GM12878 (cell line): Measurements from ENCODE around the gene SRA1. TPM values are rescaled to one million over a fixed set of nuclear protein-coding genes. Genes with fewer than 3 reads are reported as not detected.
"Not testable (repeated sequence)": the region's sequence is repeated elsewhere in the genome, so short reads cannot be mapped to it uniquely, and the experiment has no call there.

Source experiments
- ATAC-seq: fragments of 200-7000 bp; cut with Tn5 transposase; 3 replicates; pipeline ENCODE4 v1.9.1; 2020; ENCODE audit warnings: mild to moderate bottlenecking, moderate library complexity
- BruUV-seq: library from RNA; stranded (reverse); fragments of 400-500 nt; replicated peaks from 2 replicates; lab custom pipeline; 2021; lab: Mats Ljungman, UMichigan
- CTCF ChIA-PET: fragments of 300-600 bp; sonication (Branson Sonifier 250); formaldehyde crosslinking; extraction: SDS; loops from one replicate; lab custom pipeline; 2021; ENCODE audit warnings: inconsistent platforms; lab: Yijun Ruan, JAX
- POLR2A ChIA-PET: fragments of 350-600 bp; formaldehyde crosslinking; extraction: SDS; loops from one replicate; lab custom pipeline; 2021; ENCODE audit warnings: inconsistent platforms; lab: Charles Lee
- RAD21 ChIA-PET: fragments of 300-600 bp; sonication (Branson Sonifier 250); formaldehyde crosslinking; loops from one replicate; lab custom pipeline; 2023; ENCODE audit warnings: antibody characterized with exemption; ENCODE audit not compliant: unreplicated experiment; lab: Charles Lee
- SMC1A ChIA-PET: fragments of 300-600 bp; sonication (Branson Sonifier 250); formaldehyde crosslinking; loops from one replicate; lab custom pipeline; 2023; ENCODE audit not compliant: unreplicated experiment, uncharacterized antibody; lab: Charles Lee
- DNase-seq: peaks from one replicate; pipeline ENCODE4 v3.0.0-alpha.2; 2011; ENCODE audit warnings: low read depth, low spot score
- FAIRE-seq: peaks from 3 replicates; lab custom pipeline; 2011; peaks lifted over from hg19 to GRCh38; lab: Jason Lieb, UNC
- H2AFZ ChIP-seq: 2 replicates; pipeline ENCODE4 v1.6.0; 2011; ENCODE audit warnings: low read depth, low read length, control low read depth; ENCODE audit not compliant: control insufficient read depth
- H3K27ac ChIP-seq: 2 replicates; pipeline ENCODE4 v1.5.1; 2011; ENCODE audit warnings: control low read depth; ENCODE audit not compliant: control insufficient read depth, insufficient read depth
- H3K27me3 ChIP-seq, 2 experiments: replicated peaks in 1 of 2; 2 replicates each; pipeline versions ENCODE4 v1.6.0 to v1.6.1; 2011; ENCODE audit warnings: low read length in 1 of 2; ENCODE audit not compliant: control insufficient read depth in 2 of 2, insufficient read depth in 2 of 2
- H3K36me3 ChIP-seq, 2 experiments: 2 replicates each; pipeline ENCODE4 v1.5.1; 2011; ENCODE audit warnings: low read length in 1 of 2; ENCODE audit not compliant: control insufficient read depth in 2 of 2, insufficient read depth in 2 of 2
- H3K4me1 ChIP-seq: 2 replicates; pipeline ENCODE4 v1.6.1; 2011; ENCODE audit warnings: mild to moderate bottlenecking, low read length, moderate library complexity, mixed read lengths; ENCODE audit not compliant: control insufficient read depth, insufficient read depth
- H3K4me2 ChIP-seq: 2 replicates; pipeline ENCODE4 v1.6.0; 2011; ENCODE audit warnings: control low read depth; ENCODE audit not compliant: control insufficient read depth, insufficient read depth
- H3K4me3 ChIP-seq: fragments of 200-600 bp; sonication (generic); 2 replicates; pipeline ENCODE4 v1.5.1; 2016
- H3K79me2 ChIP-seq: 2 replicates; pipeline ENCODE4 v1.6.0; 2011; ENCODE audit warnings: low read length; ENCODE audit not compliant: control insufficient read depth, insufficient read depth
- H3K9ac ChIP-seq: 2 replicates; pipeline ENCODE4 v1.8.0; 2011; ENCODE audit warnings: low read length, control low read depth, mixed read lengths; ENCODE audit not compliant: control insufficient read depth, insufficient read depth
- H3K9me3 ChIP-seq: replicated peaks from 3 replicates; pipeline ENCODE4 v1.5.1; 2011; ENCODE audit warnings: mild to moderate bottlenecking, low read length; ENCODE audit not compliant: control insufficient read depth, insufficient read depth
- H4K20me1 ChIP-seq: 2 replicates; pipeline ENCODE4 v1.6.0; 2011; ENCODE audit not compliant: control insufficient read depth, insufficient read depth
- ELK1 ChIP-seq: IDR thresholded peaks from 2 replicates; pipeline ENCODE4 v1.6.1; 2012; ENCODE audit warnings: low read depth, low read length, improper control_type of control experiment
- MLLT1 ChIP-seq: fragments of 450-650 bp; IDR thresholded peaks from 2 replicates; pipeline ENCODE4 v1.6.1; 2016; ENCODE audit warnings: mild to moderate bottlenecking
- SMC3 ChIP-seq: IDR thresholded peaks from 2 replicates; pipeline ENCODE4 v1.6.1; 2011; ENCODE audit warnings: low read length, improper control_type of control experiment, borderline replicate concordance
- STAT1 ChIP-seq: fragments of 450-650 bp; conservative IDR thresholded peaks from 2 replicates; pipeline ENCODE4 v1.6.1; 2014; ENCODE audit warnings: antibody characterized with exemption, mild to moderate bottlenecking
- TARDBP ChIP-seq: IDR thresholded peaks from 2 replicates; pipeline ENCODE4 v1.6.1; 2016; ENCODE audit warnings: borderline replicate concordance
- WGBS: methylation state at CpG from one replicate; pipeline ENCODE4 v1.1.6; 2016; ENCODE audit warnings: low lambda C conversion rate; ENCODE audit not compliant: insufficient replicate concordance, insufficient coverage; ENCODE audit errors: missing lambda C conversion rate; 5-methylcytosine and 5-hydroxymethylcytosine counted together
- in situ Hi-C: fragments of 300-500 bp; cut with MboI; formaldehyde crosslinking; loops from 9 replicates; pipeline ENCODE4 v1.14.3; 2018; ENCODE audit warnings: mixed read lengths
- intact Hi-C: fragments of 100-400 bp; cut with micrococcal nuclease; formaldehyde crosslinking; loops from one replicate; pipeline ENCODE4 v1.14.2; 2022; ENCODE audit not compliant: unreplicated experiment
- polyA plus RNA-seq, 11 experiments: library from polyadenylated mRNA; depleted of rRNA in 4 of 11; unstranded in 6 of 11; stranded (reverse) in 5 of 11; fragments of >200 nt; fragmentation: Nextera tagmentation in 4 of 11; fragmentation: Illumina TruSeq in 1 of 11; extraction: Ambion mirVana in 4 of 11; extraction: Trizol in 1 of 11; gene quantifications; 1 replicate in 1 of 11; 2 replicates in 10 of 11; pipeline versions ENCODE4 v1.2.1 to v1.2.3, GENCODE V29; 2011 to 2016; ENCODE audit warnings: inconsistent platforms in 2 of 11, missing spikeins in 2 of 11, low read depth in 1 of 11
- total RNA-seq, 4 experiments: library from RNA; depleted of rRNA in 3 of 4; stranded (reverse); fragments of >200 nt in 3 of 4; fragmentation: Illumina TruSeq in 1 of 4; extraction: Trizol in 1 of 4; gene quantifications; 2 replicates each; pipeline versions ENCODE4 v1.2.1 to v1.2.3, GENCODE V29; 2013 to 2021
- TF ChIP-seq, protein P1 (sequence below): fragments of 450-650 bp; formaldehyde crosslinking; IDR thresholded peaks from 2 replicates; pipeline ENCODE4 v1.5.0; 2022; ENCODE audit warnings: mild to moderate bottlenecking, missing genetic modification characterization

The SRA1 gene
- total and polyA plus RNA-seq, 10 of the 15 experiments (the other 5 are each of a cell fraction or from before 2014, with no cell fraction given): 35.3 to 127 (median 56.1) TPM

GRCh38 chr5:140587495-140587894 lies 30.2 kb upstream of the SRA1 start:
- H3K27ac ChIP-seq: no peak overlapping the region
- no peaks in the 10 kb centered on the region for H3K9me3 ChIP-seq
- POLR2A ChIA-PET: interaction anchor here (0.6 to 0.7 kb wide), 3 partner anchors 157 to 1928 kb away, joined by 3 to 8 read pairs (median 4); no protein-coding TSS in a partner anchor
- DNase-seq: no peak
- in situ Hi-C loops: no loop called here
- H3K4me3 ChIP-seq: no peak overlapping the region
- no peaks in the 10 kb centered on the region for H4K20me1 ChIP-seq
- SMC1A ChIA-PET: interaction anchor here (0.6 kb wide), 2 partner anchors 35 to 185 kb away, joined by 3 to 4 read pairs; no protein-coding TSS in a partner anchor
- TF ChIP-seq, protein P1, sequence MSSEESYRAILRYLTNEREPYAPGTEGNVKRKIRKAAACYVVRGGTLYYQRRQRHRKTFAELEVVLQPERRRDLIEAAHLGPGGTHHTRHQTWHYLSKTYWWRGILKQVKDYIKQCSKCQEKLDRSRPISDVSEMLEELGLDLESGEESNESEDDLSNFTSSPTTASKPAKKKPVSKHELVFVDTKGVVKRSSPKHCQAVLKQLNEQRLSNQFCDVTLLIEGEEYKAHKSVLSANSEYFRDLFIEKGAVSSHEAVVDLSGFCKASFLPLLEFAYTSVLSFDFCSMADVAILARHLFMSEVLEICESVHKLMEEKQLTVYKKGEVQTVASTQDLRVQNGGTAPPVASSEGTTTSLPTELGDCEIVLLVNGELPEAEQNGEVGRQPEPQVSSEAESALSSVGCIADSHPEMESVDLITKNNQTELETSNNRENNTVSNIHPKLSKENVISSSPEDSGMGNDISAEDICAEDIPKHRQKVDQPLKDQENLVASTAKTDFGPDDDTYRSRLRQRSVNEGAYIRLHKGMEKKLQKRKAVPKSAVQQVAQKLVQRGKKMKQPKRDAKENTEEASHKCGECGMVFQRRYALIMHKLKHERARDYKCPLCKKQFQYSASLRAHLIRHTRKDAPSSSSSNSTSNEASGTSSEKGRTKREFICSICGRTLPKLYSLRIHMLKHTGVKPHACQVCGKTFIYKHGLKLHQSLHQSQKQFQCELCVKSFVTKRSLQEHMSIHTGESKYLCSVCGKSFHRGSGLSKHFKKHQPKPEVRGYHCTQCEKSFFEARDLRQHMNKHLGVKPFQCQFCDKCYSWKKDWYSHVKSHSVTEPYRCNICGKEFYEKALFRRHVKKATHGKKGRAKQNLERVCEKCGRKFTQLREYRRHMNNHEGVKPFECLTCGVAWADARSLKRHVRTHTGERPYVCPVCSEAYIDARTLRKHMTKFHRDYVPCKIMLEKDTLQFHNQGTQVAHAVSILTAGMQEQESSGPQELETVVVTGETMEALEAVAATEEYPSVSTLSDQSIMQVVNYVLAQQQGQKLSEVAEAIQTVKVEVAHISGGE (CRISPR knock-in tag): no peak
- TF ChIP-seq TARDBP: no peak
- no peak for TF ChIP-seq SMC3
- TF ChIP-seq ELK1: no peak
- no peak for TF ChIP-seq MLLT1
- no peak for TF ChIP-seq STAT1
- WGBS: 81% methylated on average over 1 of the region's 1 CpG
- no peaks in the 10 kb centered on the region for H3K4me1 ChIP-seq
- intact Hi-C loops: no loop called here
- no peak overlapping the region for H3K9ac ChIP-seq
- ATAC-seq: no peak
- H3K4me2 ChIP-seq: no peak overlapping the region
- no peaks in the 10 kb centered on the region for H3K36me3 ChIP-seq
- no peaks in the 10 kb centered on the region for H3K79me2 ChIP-seq
- CTCF ChIA-PET: no interaction called here
- no peak for FAIRE-seq
- no peak overlapping the region for H2AFZ ChIP-seq
- RAD21 ChIA-PET: no interaction called here
- H3K27me3 ChIP-seq: no peaks in the 10 kb centered on the region
- no TSS peak for BruUV-seq

DNA sequence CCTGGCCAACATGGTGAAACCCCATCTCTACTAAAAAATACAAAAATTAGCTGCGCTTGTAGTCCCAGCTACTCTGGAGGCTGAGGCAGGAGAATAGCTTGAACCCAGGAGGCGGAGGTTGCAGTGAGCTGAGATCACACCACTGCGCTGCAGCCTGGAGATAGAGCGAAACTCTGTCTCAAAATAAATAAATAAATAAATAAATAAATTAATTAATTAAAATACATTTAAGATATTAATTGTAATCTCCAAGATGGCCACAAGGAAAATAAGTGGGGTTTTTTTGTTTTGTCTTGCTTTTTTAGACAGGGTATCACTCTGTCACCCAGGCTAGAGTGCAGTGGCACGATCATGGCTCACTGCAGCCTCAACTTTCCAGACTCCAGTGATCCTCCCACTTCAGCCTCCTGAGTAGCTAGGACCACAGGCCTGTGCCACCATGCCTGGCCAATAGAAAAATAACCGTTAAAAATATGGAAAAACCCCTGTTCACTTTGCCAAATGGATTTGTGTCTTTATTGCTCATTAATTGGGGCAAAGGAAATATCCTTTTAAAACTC lies 22.0 kb upstream of the SRA1 start:
- in situ Hi-C loops, H3K4me1 ChIP-seq, H4K20me1 ChIP-seq, H3K36me3 ChIP-seq, FAIRE-seq, H3K79me2 ChIP-seq, H3K4me3 ChIP-seq, H2AFZ ChIP-seq, H3K27ac ChIP-seq, CTCF ChIA-PET, intact Hi-C loops, BruUV-seq, H3K9ac ChIP-seq, RAD21 ChIA-PET, ATAC-seq, DNase-seq, H3K27me3 ChIP-seq, H3K9me3 ChIP-seq, H3K4me2 ChIP-seq: not testable (repeated sequence)
- SMC1A ChIA-PET: interaction anchor here (0.8 kb wide), 1 partner anchor 10 kb away, joined by 3 read pairs; no protein-coding TSS in a partner anchor
- POLR2A ChIA-PET: interaction anchor here (0.6 kb wide), 1 partner anchor 138 kb away, joined by 3 read pairs; no protein-coding TSS in a partner anchor
- WGBS: 77% methylated on average over 6 of the region's 6 CpGs
